ENCODE data around the gene MOG.

The MOG gene

DNA sequence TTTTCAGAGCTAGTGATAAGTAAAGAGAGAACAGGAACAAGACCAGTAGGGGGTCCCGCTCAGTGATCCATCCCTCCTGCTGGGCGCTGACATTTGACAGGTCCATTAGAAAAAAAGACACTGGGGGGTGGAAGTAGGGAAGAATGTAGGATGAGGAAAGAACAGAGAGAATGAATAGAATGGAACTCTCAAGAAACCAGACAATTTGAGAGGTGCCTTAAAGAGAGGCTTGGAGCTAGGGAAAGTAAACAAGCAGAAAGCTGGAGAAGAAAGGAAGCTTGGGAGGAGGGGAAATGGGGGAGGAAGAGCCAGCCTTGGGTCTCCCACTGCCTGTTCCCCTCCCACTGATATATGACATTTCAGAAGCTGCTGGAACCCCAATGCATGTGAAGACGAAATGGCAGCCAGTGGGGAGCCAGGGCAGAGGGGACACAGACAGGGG, 32.4 kb upstream of the MOG start:
- TF ChIP-seq ZFX (IDR thresholded peaks at IDR 0.05; ENCODE audit: borderline replicate concordance) = no peak
- TF ChIP-seq, protein P1, sequence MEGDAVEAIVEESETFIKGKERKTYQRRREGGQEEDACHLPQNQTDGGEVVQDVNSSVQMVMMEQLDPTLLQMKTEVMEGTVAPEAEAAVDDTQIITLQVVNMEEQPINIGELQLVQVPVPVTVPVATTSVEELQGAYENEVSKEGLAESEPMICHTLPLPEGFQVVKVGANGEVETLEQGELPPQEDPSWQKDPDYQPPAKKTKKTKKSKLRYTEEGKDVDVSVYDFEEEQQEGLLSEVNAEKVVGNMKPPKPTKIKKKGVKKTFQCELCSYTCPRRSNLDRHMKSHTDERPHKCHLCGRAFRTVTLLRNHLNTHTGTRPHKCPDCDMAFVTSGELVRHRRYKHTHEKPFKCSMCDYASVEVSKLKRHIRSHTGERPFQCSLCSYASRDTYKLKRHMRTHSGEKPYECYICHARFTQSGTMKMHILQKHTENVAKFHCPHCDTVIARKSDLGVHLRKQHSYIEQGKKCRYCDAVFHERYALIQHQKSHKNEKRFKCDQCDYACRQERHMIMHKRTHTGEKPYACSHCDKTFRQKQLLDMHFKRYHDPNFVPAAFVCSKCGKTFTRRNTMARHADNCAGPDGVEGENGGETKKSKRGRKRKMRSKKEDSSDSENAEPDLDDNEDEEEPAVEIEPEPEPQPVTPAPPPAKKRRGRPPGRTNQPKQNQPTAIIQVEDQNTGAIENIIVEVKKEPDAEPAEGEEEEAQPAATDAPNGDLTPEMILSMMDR (IDR thresholded peaks at IDR 0.05) = no peak
- no peak overlapping the region for H3K27ac ChIP-seq

GRCh38 chr6:29625337-29625930, 31.5 kb upstream of the MOG start:
- no peak for TF ChIP-seq ZFX (IDR thresholded peaks at IDR 0.05; ENCODE audit: borderline replicate concordance)
- TF ChIP-seq, protein P1 (IDR thresholded peaks at IDR 0.05) = no peak
- H3K27ac ChIP-seq = no peak overlapping the region

- TF ChIP-seq ZFX (IDR thresholded peaks at IDR 0.05; ENCODE audit: borderline replicate concordance) = no peak
- TF ChIP-seq, protein P1 (IDR thresholded peaks at IDR 0.05) = no peak
- no peak overlapping the region for H3K27ac ChIP-seq
These were observed 29.7 kb upstream of the MOG start for GRCh38 chr6:29626948-29627754.

DNA sequence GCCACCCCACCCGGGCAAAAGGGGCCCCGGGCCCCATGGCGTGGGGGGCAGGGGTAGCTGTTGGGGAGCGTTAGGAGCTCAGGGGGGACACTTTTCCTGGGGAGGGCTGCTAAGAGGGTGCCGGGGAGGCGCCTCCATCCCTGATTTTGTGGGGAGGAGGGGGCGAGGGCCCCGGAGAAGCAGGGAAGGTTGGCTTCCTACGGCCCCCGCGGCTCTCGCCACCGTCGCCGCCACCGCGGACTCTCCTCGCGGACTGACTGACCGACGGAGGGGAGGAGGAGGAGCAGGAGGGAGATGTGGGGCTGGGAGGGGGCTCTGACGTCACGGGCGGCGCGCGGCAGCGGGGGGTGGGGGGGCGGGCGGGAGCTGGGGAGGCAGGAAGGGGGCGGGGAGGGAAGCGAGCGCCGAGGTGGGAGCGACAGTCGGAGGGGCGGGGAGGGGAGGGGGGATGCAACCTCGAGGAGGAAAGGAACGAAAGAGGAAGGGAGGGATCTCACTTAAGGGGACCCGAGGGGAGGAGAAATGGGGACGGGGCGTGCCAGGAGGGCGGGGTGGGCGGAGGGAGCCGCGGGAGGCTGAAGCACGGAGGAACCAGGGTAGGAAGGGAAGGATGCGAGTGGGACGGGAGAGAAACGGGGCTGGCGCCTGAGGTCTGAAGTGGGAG, 29.0 kb upstream of the MOG start:
- no peak overlapping the region for H3K27ac ChIP-seq

DNA sequence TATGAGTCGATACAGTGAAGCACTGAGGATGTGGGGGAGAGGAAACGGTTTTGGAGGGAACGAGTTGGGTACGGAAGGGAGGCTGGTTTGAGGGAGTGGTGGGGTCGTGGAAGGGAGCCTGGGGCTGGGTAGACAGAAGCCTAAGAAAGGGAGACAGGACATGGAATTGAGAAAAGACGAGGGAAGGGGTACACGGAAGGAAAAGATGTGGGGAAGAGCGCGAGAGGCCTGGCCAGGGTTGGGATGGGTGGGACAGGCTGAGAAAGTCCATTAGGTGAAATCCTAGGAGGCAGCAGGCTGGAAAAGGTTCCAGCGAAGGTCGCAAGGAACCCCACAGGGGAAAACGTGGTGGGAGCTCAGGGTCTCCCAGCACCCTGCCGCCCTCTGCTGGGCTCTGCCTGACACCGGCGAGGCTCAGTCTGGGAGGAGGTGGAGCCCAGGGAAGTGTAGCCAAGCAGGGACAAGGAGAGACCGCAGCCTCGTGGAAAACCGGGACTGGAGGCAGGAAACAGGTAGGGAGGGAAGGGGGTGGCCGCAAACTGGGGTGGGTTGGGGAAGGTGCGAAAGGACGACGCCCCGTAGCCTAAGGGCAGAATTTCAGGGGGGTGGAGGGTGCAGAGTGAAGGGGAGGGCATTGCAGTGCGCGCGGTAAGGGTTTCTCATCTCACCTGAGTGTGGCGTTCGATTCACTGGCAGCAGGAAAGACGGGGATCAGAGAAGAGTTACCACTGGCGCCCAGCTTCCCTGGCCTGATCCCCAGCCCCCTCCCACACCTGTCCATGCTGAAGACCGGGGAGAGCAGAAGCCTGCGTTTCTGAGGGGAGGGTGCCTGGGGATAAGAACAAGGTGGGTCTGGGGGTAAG, 28.2 kb upstream of the MOG start:
- no peak overlapping the region for H3K27ac ChIP-seq
- no peak for TF ChIP-seq ZFX (IDR thresholded peaks at IDR 0.05; ENCODE audit: borderline replicate concordance)
- TF ChIP-seq, protein P1 (IDR thresholded peaks at IDR 0.05) = peak; percentile 87

More for the DNA sequence above, 29.0 kb upstream of the MOG start:
- no peak for TF ChIP-seq ZFX (IDR thresholded peaks at IDR 0.05; ENCODE audit: borderline replicate concordance)
- TF ChIP-seq, protein P1 (IDR thresholded peaks at IDR 0.05) = no peak

DNA sequence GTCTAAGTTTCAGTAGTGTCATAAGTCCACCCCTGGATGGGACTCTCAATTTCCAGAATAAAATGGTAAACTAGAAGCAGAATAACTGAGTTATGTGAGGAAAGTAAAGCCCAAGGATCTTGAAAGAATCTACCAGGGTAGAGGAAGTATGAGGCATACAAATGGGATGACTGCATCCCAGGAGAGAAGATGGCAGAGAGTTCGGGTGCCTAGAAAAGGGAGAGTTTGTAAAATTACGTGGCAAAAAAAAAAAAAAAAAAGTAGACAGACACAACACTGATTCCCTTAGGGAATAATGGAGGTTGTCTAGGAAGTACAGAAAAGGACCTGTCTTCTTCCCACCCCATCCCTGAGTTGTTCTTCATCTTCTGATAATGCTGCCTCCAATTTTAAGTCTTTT, 27.3 kb upstream of the MOG start:
- TF ChIP-seq, protein P1 (IDR thresholded peaks at IDR 0.05) = no peak
- no peak for TF ChIP-seq ZFX (IDR thresholded peaks at IDR 0.05; ENCODE audit: borderline replicate concordance)

More for the DNA sequence above, 27.3 kb upstream of the MOG start:
- H3K27ac ChIP-seq = no peak overlapping the region

Measured in 22Rv1 (cell line).